NCI-H446 (cell line): ENCODE measurements around the gene TXNDC12.

Source experiments
- DNase-seq, 2 experiments: peaks; one replicate each; lab custom pipeline; 2025; lab: John Stamatoyannopoulos, UW

TXNDC12 gene

GRCh38 chr1:51997974-51998382, 57.0 kb downstream of the TXNDC12 start:
- DNase-seq = no peak

- DNase-seq = peak in 1 of 2 experiments; percentile 33
These were observed 64.5 kb downstream of the TXNDC12 start, which contains the start of gene RAB3B for GRCh38 chr1:51990478-51990965. RAB3B (minus strand) TSS chr1:51990700; CDS start chr1:51977117, 13,583 bp downstream.

- DNase-seq = no peak
These were observed 65.2 kb downstream of the TXNDC12 start for GRCh38 chr1:51989582-51990477.

GRCh38 chr1:51988254-51988653, 66.7 kb downstream of the TXNDC12 start:
- DNase-seq = no peak

GRCh38 chr1:51986718-51987117, 68.3 kb downstream of the TXNDC12 start:
- DNase-seq = no peak

GRCh38 chr1:51982161-51982560, 72.8 kb downstream of the TXNDC12 start:
- no peak for DNase-seq

- DNase-seq = no peak
These were observed 73.4 kb downstream of the TXNDC12 start for GRCh38 chr1:51981555-51981954.

- no peak for DNase-seq
These were observed 76.9 kb downstream of the TXNDC12 start for GRCh38 chr1:51978099-51978498.

- DNase-seq = no peak
These were observed 78.0 kb downstream of the TXNDC12 start for GRCh38 chr1:51976846-51977602.

- no peak for DNase-seq
These were observed 81.2 kb downstream of the TXNDC12 start for GRCh38 chr1:51973587-51974474.
